HUES48 (cell line): ENCODE results near the gene MACROD2.
"Not testable (repeated sequence)": the region's sequence is repeated elsewhere in the genome, so short reads cannot be mapped to it uniquely, and the experiment has no call there.

Source experiments
- H3K27ac ChIP-seq: one replicate; pipeline ENCODE4 v1.7.0; 2013; ENCODE audit warnings: low read depth, low read length, inconsistent platforms
- H3K27me3 ChIP-seq: 2 replicates; pipeline ENCODE4 v1.6.1; 2013; ENCODE audit warnings: mild to moderate bottlenecking, low read length; ENCODE audit not compliant: control insufficient read depth, insufficient read depth
- H3K36me3 ChIP-seq: 2 replicates; pipeline ENCODE4 v1.6.1; 2013; ENCODE audit warnings: low read length; ENCODE audit not compliant: control insufficient read depth, insufficient read depth
- H3K4me1 ChIP-seq: 2 replicates; pipeline ENCODE4 v1.6.1; 2013; ENCODE audit warnings: mild to moderate bottlenecking, low read length; ENCODE audit not compliant: control insufficient read depth, insufficient read depth
- H3K4me3 ChIP-seq: 2 replicates; pipeline ENCODE4 v1.5.1; 2013; ENCODE audit warnings: mild to moderate bottlenecking, low read depth, low read length
- H3K9ac ChIP-seq: 2 replicates; pipeline ENCODE4 v1.6.1; 2013; ENCODE audit warnings: mild to moderate bottlenecking, low read depth, low read length, moderate library complexity
- H3K9me3 ChIP-seq: 2 replicates; pipeline ENCODE4 v1.6.1; 2013; ENCODE audit warnings: low read length; ENCODE audit not compliant: control insufficient read depth, insufficient read depth

Gene MACROD2

GRCh38 chr20:16000112-16000511, 2004.8 kb downstream of the MACROD2 start:
- H3K4me1 ChIP-seq: peaks cover 5% of the 10 kb centered on the region
- H3K27me3 ChIP-seq: no peaks in the 10 kb centered on the region
- no peak overlapping the region for H3K27ac ChIP-seq
- H3K9me3 ChIP-seq: peaks cover 18% of the 10 kb centered on the region
- no peaks in the 10 kb centered on the region for H3K36me3 ChIP-seq
- no peak overlapping the region for H3K9ac ChIP-seq
- no peak overlapping the region for H3K4me3 ChIP-seq

GRCh38 chr20:16001286-16001685, 2006.0 kb downstream of the MACROD2 start:
- Histone ChIP-seq H3K9ac (no peak overlapping the region), H3K4me3 (no peak overlapping the region), H3K9me3 (peaks cover 18% of the 10 kb centered on the region), H3K36me3 (no peaks in the 10 kb centered on the region), H3K4me1 (peaks cover 16% of the 10 kb centered on the region), H3K27ac (no peak overlapping the region), H3K27me3 (no peaks in the 10 kb centered on the region)

GRCh38 chr20:16003310-16003709, 2008.0 kb downstream of the MACROD2 start:
- Histone ChIP-seq H3K4me3 (no peak overlapping the region), H3K4me1 (peaks cover 29% of the 10 kb centered on the region), H3K9me3 (peaks cover under 1% of the 10 kb centered on the region; the same call in 1 of the 2 replicates), H3K9ac (no peak overlapping the region), H3K27me3 (no peaks in the 10 kb centered on the region), H3K36me3 (no peaks in the 10 kb centered on the region), H3K27ac (no peak overlapping the region)

GRCh38 chr20:16004108-16004854, 2009.0 kb downstream of the MACROD2 start:
- H3K9ac ChIP-seq: no peak overlapping the region
- no peaks in the 10 kb centered on the region for H3K36me3 ChIP-seq
- no peaks in the 10 kb centered on the region for H3K9me3 ChIP-seq
- H3K4me3 ChIP-seq: no peak overlapping the region
- peaks cover 29% of the 10 kb centered on the region for H3K4me1 ChIP-seq
- H3K27ac ChIP-seq: peak overlapping the region; percentile 90
- no peaks in the 10 kb centered on the region for H3K27me3 ChIP-seq

- Histone ChIP-seq H3K9me3 (no peaks in the 10 kb centered on the region), H3K4me1 (peaks cover 29% of the 10 kb centered on the region), H3K4me3 (no peak overlapping the region), H3K9ac (no peak overlapping the region), H3K27me3 (no peaks in the 10 kb centered on the region), H3K27ac (peak overlapping the region; percentile 90), H3K36me3 (no peaks in the 10 kb centered on the region)
Observed at GRCh38 chr20:16005021-16005914, 2010.0 kb downstream of the MACROD2 start.

GRCh38 chr20:16005915-16006493, 2010.7 kb downstream of the MACROD2 start:
- Histone ChIP-seq H3K27me3 (no peaks in the 10 kb centered on the region), H3K4me3 (no peak overlapping the region), H3K36me3 (no peaks in the 10 kb centered on the region), H3K27ac (peak overlapping the region; percentile 90), H3K9ac (no peak overlapping the region), H3K4me1 (peaks cover 29% of the 10 kb centered on the region), H3K9me3 (no peaks in the 10 kb centered on the region)

- Histone ChIP-seq H3K9ac (no peak overlapping the region), H3K27me3 (no peaks in the 10 kb centered on the region), H3K36me3 (no peaks in the 10 kb centered on the region), H3K4me1 (peaks cover 29% of the 10 kb centered on the region), H3K27ac (no peak overlapping the region), H3K4me3 (no peak overlapping the region), H3K9me3 (no peaks in the 10 kb centered on the region)
Observed at GRCh38 chr20:16007164-16007563, 2011.8 kb downstream of the MACROD2 start.

GRCh38 chr20:16007962-16008361, 2012.6 kb downstream of the MACROD2 start:
- peaks cover 29% of the 10 kb centered on the region for H3K4me1 ChIP-seq
- H3K9me3 ChIP-seq: no peaks in the 10 kb centered on the region

GRCh38 chr20:16011056-16011455, 2015.7 kb downstream of the MACROD2 start:
- H3K27me3 ChIP-seq: no peaks in the 10 kb centered on the region
- H3K4me1 ChIP-seq: peaks cover 15% of the 10 kb centered on the region
- H3K27ac ChIP-seq: no peak overlapping the region
- no peaks in the 10 kb centered on the region for H3K36me3 ChIP-seq
- H3K9ac ChIP-seq: no peak overlapping the region
- H3K9me3 ChIP-seq: no peaks in the 10 kb centered on the region
- no peak overlapping the region for H3K4me3 ChIP-seq

More at GRCh38 chr20:16007962-16008361, 2012.6 kb downstream of the MACROD2 start:
- no peak overlapping the region for H3K9ac ChIP-seq
- no peak overlapping the region for H3K27ac ChIP-seq
- H3K4me3 ChIP-seq: no peak overlapping the region
- H3K27me3 ChIP-seq: no peaks in the 10 kb centered on the region
- no peaks in the 10 kb centered on the region for H3K36me3 ChIP-seq

- Histone ChIP-seq H3K9ac (no peak overlapping the region), H3K27me3 (no peaks in the 10 kb centered on the region), H3K27ac (no peak overlapping the region), H3K9me3 (no peaks in the 10 kb centered on the region), H3K4me1 (peaks cover 10% of the 10 kb centered on the region), H3K4me3 (no peak overlapping the region), H3K36me3 (no peaks in the 10 kb centered on the region)
Observed at GRCh38 chr20:16011519-16011918, 2016.2 kb downstream of the MACROD2 start.

- H3K4me1 ChIP-seq, H3K27ac ChIP-seq, H3K9ac ChIP-seq, H3K36me3 ChIP-seq, H3K27me3 ChIP-seq, H3K9me3 ChIP-seq, H3K4me3 ChIP-seq: not testable (repeated sequence)
Observed at GRCh38 chr20:16012934-16013333, 2017.6 kb downstream of the MACROD2 start.
